ENCODE data around the gene IL3.

GRCh38 chr5:132057498-132058255, 2.8 kb upstream of the IL3 start:
- no peak for TF ChIP-seq CTCF (IDR thresholded peaks at IDR 0.05; ENCODE audit: insufficient read depth, low read length)
- TF ChIP-seq POLR2AphosphoS5 (IDR thresholded peaks at IDR 0.05; ENCODE audit: low read depth): no peak
- no peak for TF ChIP-seq REST (IDR thresholded peaks at IDR 0.05; ENCODE audit: insufficient replicate concordance, low read depth)
